ENCODE measurements around the gene NKAIN2. TPM values are rescaled to one million over a fixed set of nuclear protein-coding genes. Genes with fewer than 3 reads are reported as not detected.

NKAIN2 gene
- total and polyA plus RNA-seq, 12 donors = 0.07 to 3.0 (median 0.28) TPM; not detected in 1

- Histone ChIP-seq H3K27ac (no peak overlapping the region), H3K27me3 (no peaks in the 10 kb centered on the region), H3K9me3 (peaks cover 0 to 4% (median 0%) of the 10 kb centered on the region in 11 donors), H3K36me3 (no peaks in the 10 kb centered on the region), H3K4me1 (no peaks in the 10 kb centered on the region), H3K4me3 (no peak overlapping the region)
- intact Hi-C loops (cut with DNase I) = no loop called here
- 90 to 94% methylated on average over 8 of the region's 8 CpGs for WGBS, 2 donors
- DNase-seq (no peak), ATAC-seq (no peak)
- no peak for TF ChIP-seq CTCF (IDR thresholded peaks at IDR 0.05)
Observed at GRCh38 chr6:124254941-124255685, 451.4 kb downstream of the NKAIN2 start.

- intact Hi-C loops (cut with DNase I) = no loop called here
- no peaks in the 10 kb centered on the region for H3K36me3 ChIP-seq
- ATAC-seq = no peak
- no peaks in the 10 kb centered on the region for H3K4me1 ChIP-seq
- H3K9me3 ChIP-seq = no peaks in the 10 kb centered on the region
- no peak for TF ChIP-seq CTCF (IDR thresholded peaks at IDR 0.05)
- H3K27ac ChIP-seq = no peak overlapping the region
- no peak overlapping the region for H3K4me3 ChIP-seq
- 80 to 84% methylated on average over 1 of the region's 1 CpG for WGBS, 2 donors
- DNase-seq = no peak
- no peaks in the 10 kb centered on the region for H3K27me3 ChIP-seq
Observed at GRCh38 chr6:124260337-124260736, 456.7 kb downstream of the NKAIN2 start.

GRCh38 chr6:124269733-124270132, 466.1 kb downstream of the NKAIN2 start:
- Histone ChIP-seq H3K4me3 (no peak overlapping the region), H3K27ac (no peak overlapping the region), H3K9me3 (no peaks in the 10 kb centered on the region), H3K36me3 (no peaks in the 10 kb centered on the region), H3K4me1 (no peaks in the 10 kb centered on the region), H3K27me3 (no peaks in the 10 kb centered on the region)
- intact Hi-C loops (cut with DNase I) = no loop called here
- DNase-seq (no peak), ATAC-seq (no peak)
- WGBS, 2 donors = 94 to 99% methylated on average over 3 of the region's 3 CpGs
- no peak for TF ChIP-seq CTCF (IDR thresholded peaks at IDR 0.05)

GRCh38 chr6:124273701-124274100, 470.0 kb downstream of the NKAIN2 start:
- Histone ChIP-seq H3K27me3 (no peaks in the 10 kb centered on the region), H3K4me3 (no peak overlapping the region), H3K27ac (no peak overlapping the region), H3K9me3 (no peaks in the 10 kb centered on the region), H3K36me3 (no peaks in the 10 kb centered on the region), H3K4me1 (no peaks in the 10 kb centered on the region)
- DNase-seq (no peak), ATAC-seq (no peak)
- intact Hi-C loops (cut with DNase I) = no loop called here
- TF ChIP-seq CTCF (IDR thresholded peaks at IDR 0.05) = no peak
- WGBS, 2 donors = 92% methylated on average over 1 of the region's 1 CpG

All from heart right ventricle (tissue), 16 donors.